H9 (cell line): ENCODE data around the gene WWC2. TPM values are rescaled to one million over a fixed set of nuclear protein-coding genes. Genes with fewer than 3 reads are reported as not detected.
A peak's percentile ranks its signal among the peaks of the same experiment; 100 is the strongest.

Experiments used
- DNase-seq: peaks from one replicate; pipeline ENCODE4 v3.0.0-alpha.2; 2017
- H2AFZ ChIP-seq: one replicate; pipeline ENCODE4 v1.6.1; 2013; ENCODE audit warnings: mild to moderate bottlenecking, low read length, control low read depth, moderate library complexity
- H2AK5ac ChIP-seq: 2 replicates; pipeline ENCODE4 v1.6.1; 2013; ENCODE audit warnings: low read length, control low read depth, mixed read lengths; ENCODE audit not compliant: insufficient read length
- H2BK120ac ChIP-seq: one replicate; pipeline ENCODE4 v1.6.1; 2013; ENCODE audit warnings: low read depth, mild to moderate bottlenecking, low read length, control low read depth, inconsistent platforms; ENCODE audit not compliant: poor library complexity, severe bottlenecking
- H2BK12ac ChIP-seq: 2 replicates; pipeline ENCODE4 v1.6.1; 2013; ENCODE audit warnings: low read length, control low read depth, mixed read lengths, low read depth; ENCODE audit not compliant: insufficient read length
- H2BK15ac ChIP-seq: 2 replicates; pipeline ENCODE4 v1.6.1; 2013; ENCODE audit warnings: low read depth, low read length, control low read depth
- H2BK20ac ChIP-seq: one replicate; pipeline ENCODE4 v1.6.1; 2013; ENCODE audit warnings: low read depth, mild to moderate bottlenecking, low read length, control low read depth, inconsistent platforms; ENCODE audit not compliant: poor library complexity, severe bottlenecking
- H2BK5ac ChIP-seq: 2 replicates; pipeline ENCODE4 v1.6.1; 2013; ENCODE audit warnings: low read length, control low read depth, mixed read lengths; ENCODE audit not compliant: insufficient read length
- H3K14ac ChIP-seq: 2 replicates; pipeline ENCODE4 v1.6.1; 2013; ENCODE audit warnings: low read length, control low read depth; ENCODE audit not compliant: insufficient read depth
- H3K18ac ChIP-seq: 2 replicates; pipeline ENCODE4 v1.6.1; 2013; ENCODE audit warnings: low read depth, mild to moderate bottlenecking, mixed read lengths, low read length, control low read depth; ENCODE audit not compliant: insufficient read length
- H3K23ac ChIP-seq: 2 replicates; pipeline ENCODE4 v1.6.1; 2013; ENCODE audit warnings: low read length, control low read depth, mixed read lengths, low read depth; ENCODE audit not compliant: insufficient read length
- H3K23me2 ChIP-seq: 2 replicates; pipeline ENCODE4 v1.6.1; 2013; ENCODE audit warnings: low read depth, mild to moderate bottlenecking, mixed read lengths, low read length, control low read depth; ENCODE audit not compliant: insufficient read length, poor library complexity, severe bottlenecking
- H3K27ac ChIP-seq: 2 replicates; pipeline ENCODE4 v1.5.1; 2013; ENCODE audit warnings: low read length, control low read depth, mixed read lengths, low read depth; ENCODE audit not compliant: insufficient read length
- H3K27me3 ChIP-seq: 2 replicates; pipeline ENCODE4 v1.6.1; 2013; ENCODE audit warnings: low read length, control low read depth, inconsistent platforms; ENCODE audit not compliant: insufficient read depth
- H3K4ac ChIP-seq: 2 replicates; pipeline ENCODE4 v1.6.1; 2013; ENCODE audit warnings: low read depth, mild to moderate bottlenecking, control low read depth, inconsistent platforms, low read length, moderate library complexity
- H3K4me1 ChIP-seq: 2 replicates; pipeline ENCODE4 v1.6.1; 2013; ENCODE audit warnings: low read length, control low read depth, inconsistent platforms; ENCODE audit not compliant: insufficient read depth
- H3K4me2 ChIP-seq: 2 replicates; pipeline ENCODE4 v1.6.1; 2013; ENCODE audit warnings: low read length, control low read depth, mixed read lengths; ENCODE audit not compliant: insufficient read length, insufficient read depth
- H3K56ac ChIP-seq: 2 replicates; pipeline ENCODE4 v1.6.1; 2013; ENCODE audit warnings: low read depth, mild to moderate bottlenecking, mixed read lengths, low read length, control low read depth; ENCODE audit not compliant: insufficient read length
- H3K79me1 ChIP-seq: 2 replicates; pipeline ENCODE4 v1.6.1; 2013; ENCODE audit warnings: low read depth, mild to moderate bottlenecking, moderate library complexity, low read length, control low read depth, inconsistent platforms; ENCODE audit not compliant: insufficient read depth, poor library complexity, severe bottlenecking
- H3K79me2 ChIP-seq: 2 replicates; pipeline ENCODE4 v1.6.1; 2013; ENCODE audit warnings: low read length, control low read depth, inconsistent platforms; ENCODE audit not compliant: insufficient read depth
- H3K9ac ChIP-seq: 2 replicates; pipeline ENCODE4 v1.6.1; 2013; ENCODE audit warnings: low read length, control low read depth, mixed read lengths; ENCODE audit not compliant: insufficient read length; ENCODE audit errors: extremely low read depth
- H3K9me3 ChIP-seq: one replicate; pipeline ENCODE4 v1.6.1; 2013; ENCODE audit warnings: low read depth, low read length, inconsistent platforms; ENCODE audit not compliant: control insufficient read depth
- H3T11ph ChIP-seq: one replicate; pipeline ENCODE4 v1.6.1; 2013; ENCODE audit warnings: mild to moderate bottlenecking, low read length, control low read depth, inconsistent platforms
- H4K20me1 ChIP-seq: one replicate; pipeline ENCODE4 v1.6.1; 2013; ENCODE audit not compliant: control insufficient read depth, insufficient read length, insufficient read depth
- H4K5ac ChIP-seq: 2 replicates; pipeline ENCODE4 v1.6.1; 2013; ENCODE audit warnings: low read depth, mild to moderate bottlenecking, mixed read lengths, low read length, control low read depth; ENCODE audit not compliant: insufficient read length
- H4K8ac ChIP-seq: replicated peaks from 2 replicates; pipeline ENCODE4 v1.6.1; 2013; ENCODE audit warnings: low read length, control low read depth, mixed read lengths, low read depth; ENCODE audit not compliant: insufficient read length
- H4K91ac ChIP-seq: 2 replicates; pipeline ENCODE4 v1.6.1; 2013; ENCODE audit warnings: low read depth, mild to moderate bottlenecking, moderate library complexity, mixed read lengths, low read length, control low read depth; ENCODE audit not compliant: insufficient read length
- H3K27ac Mint-ChIP-seq, 3 experiments: 2 replicates in 2 of 3; 3 replicates in 1 of 3; pipeline ENCODE4 v1.8.0; 2020 to 2021; ENCODE audit warnings: mixed read lengths in 3 of 3, mild to moderate bottlenecking in 1 of 3, moderate library complexity in 1 of 3
- H3K27me3 Mint-ChIP-seq: 2 replicates; pipeline ENCODE4 v1.8.0; 2021; ENCODE audit warnings: low read depth, mild to moderate bottlenecking, moderate library complexity, mixed read lengths
- H3K36me3 Mint-ChIP-seq, 3 experiments: 2 replicates in 2 of 3; 3 replicates in 1 of 3; pipeline ENCODE4 v1.8.0; 2020 to 2021; ENCODE audit warnings: low read depth in 3 of 3, mixed read lengths in 3 of 3; ENCODE audit not compliant: insufficient read depth in 1 of 3
- H3K4me1 Mint-ChIP-seq, 2 experiments: 2 replicates each; pipeline ENCODE4 v1.8.0; 2020; ENCODE audit warnings: mixed read lengths in 2 of 2
- H3K4me3 Mint-ChIP-seq, 2 experiments: 2 replicates in 1 of 2; 3 replicates in 1 of 2; pipeline ENCODE4 v1.8.0; 2020 to 2021; ENCODE audit warnings: mild to moderate bottlenecking in 2 of 2, mixed read lengths in 2 of 2, moderate library complexity in 1 of 2
- H3K9me3 Mint-ChIP-seq, 2 experiments: 2 replicates in 1 of 2; 3 replicates in 1 of 2; pipeline ENCODE4 v1.8.0; 2020; ENCODE audit warnings: mild to moderate bottlenecking in 2 of 2, mixed read lengths in 2 of 2, moderate library complexity in 1 of 2
- WGBS: extraction: QIAGEN DNeasy Blood & Tissue Kit; methylation state at CpG from one replicate; pipeline ENCODE4 v1.1.7; 2013; ENCODE audit warnings: missing lambda C conversion rate, low lambda C conversion rate, mixed read lengths; ENCODE audit not compliant: insufficient read length; ENCODE audit errors: extremely low coverage; 5-methylcytosine and 5-hydroxymethylcytosine counted together
- total RNA-seq: library from RNA; stranded (reverse); gene quantifications from 2 replicates; pipeline ENCODE4 v1.2.1, GENCODE V29; 2021
- TF ChIP-seq, protein P1 (sequence below): fragments of 200-600 bp; sonication (generic); conservative IDR thresholded peaks from 3 replicates; pipeline ENCODE4 v1.8.0; 2021; ENCODE audit warnings: antibody characterized with exemption, mild to moderate bottlenecking

The WWC2 gene
- total RNA-seq, 1 experiment from 2014 or later = 106 TPM

DNA sequence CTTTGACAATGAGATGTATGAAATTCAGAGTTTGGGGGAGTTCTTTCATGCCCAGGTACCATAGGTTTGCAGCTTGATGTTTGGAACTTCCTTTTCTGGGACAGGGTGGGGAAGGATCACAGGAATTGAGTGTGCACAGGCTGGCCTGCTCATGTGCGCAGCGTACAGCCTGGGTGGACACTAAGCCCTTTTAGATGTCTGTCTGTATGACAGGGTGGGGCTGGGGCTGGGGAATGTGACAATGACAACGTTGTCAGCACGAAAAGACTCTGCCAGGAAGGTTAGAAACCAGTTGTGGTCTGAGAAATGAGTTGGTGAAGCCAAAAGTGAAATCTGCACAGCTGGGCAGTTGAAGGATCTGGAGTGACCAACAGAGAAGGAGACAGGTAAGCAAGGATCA, 47.4 kb downstream of the WWC2 start:
- Histone ChIP-seq H3K56ac (no peak overlapping the region), H2AFZ (no peak overlapping the region), H3K4me2 (no peak overlapping the region), H3K4ac (no peak overlapping the region), H2BK15ac (no peak overlapping the region), H4K5ac (no peak overlapping the region), H3K18ac (peak overlapping the region; percentile 50), H3K27ac (no peak overlapping the region), H3K79me2 (peaks cover 35% of the 10 kb centered on the region; the same call in 1 of the 2 replicates), H4K20me1 (no peaks in the 10 kb centered on the region), H3K4me1 (peaks cover 6% of the 10 kb centered on the region; the same call in 1 of the 2 replicates), H4K8ac (no peak overlapping the region), H3K79me1 (peaks cover 7% of the 10 kb centered on the region), H3K23ac (no peak overlapping the region), H3K27me3 (no peaks in the 10 kb centered on the region), H3T11ph (no peak overlapping the region), H3K23me2 (no peaks in the 10 kb centered on the region), H3K9me3 (no peaks in the 10 kb centered on the region), H2AK5ac (no peak overlapping the region), H4K91ac (no peak overlapping the region), H2BK5ac (no peak overlapping the region), H3K9ac (no peak overlapping the region), H3K14ac (no peak overlapping the region), H2BK12ac (no peak overlapping the region), H2BK120ac (no peak overlapping the region), H2BK20ac (no peak overlapping the region)
- no peaks in the 10 kb centered on the region for H3K27me3 Mint-ChIP-seq
- DNase-seq = no peak
- peaks cover 18 to 27% of the 10 kb centered on the region in 2 experiments for H3K4me1 Mint-ChIP-seq
- TF ChIP-seq, protein P1, sequence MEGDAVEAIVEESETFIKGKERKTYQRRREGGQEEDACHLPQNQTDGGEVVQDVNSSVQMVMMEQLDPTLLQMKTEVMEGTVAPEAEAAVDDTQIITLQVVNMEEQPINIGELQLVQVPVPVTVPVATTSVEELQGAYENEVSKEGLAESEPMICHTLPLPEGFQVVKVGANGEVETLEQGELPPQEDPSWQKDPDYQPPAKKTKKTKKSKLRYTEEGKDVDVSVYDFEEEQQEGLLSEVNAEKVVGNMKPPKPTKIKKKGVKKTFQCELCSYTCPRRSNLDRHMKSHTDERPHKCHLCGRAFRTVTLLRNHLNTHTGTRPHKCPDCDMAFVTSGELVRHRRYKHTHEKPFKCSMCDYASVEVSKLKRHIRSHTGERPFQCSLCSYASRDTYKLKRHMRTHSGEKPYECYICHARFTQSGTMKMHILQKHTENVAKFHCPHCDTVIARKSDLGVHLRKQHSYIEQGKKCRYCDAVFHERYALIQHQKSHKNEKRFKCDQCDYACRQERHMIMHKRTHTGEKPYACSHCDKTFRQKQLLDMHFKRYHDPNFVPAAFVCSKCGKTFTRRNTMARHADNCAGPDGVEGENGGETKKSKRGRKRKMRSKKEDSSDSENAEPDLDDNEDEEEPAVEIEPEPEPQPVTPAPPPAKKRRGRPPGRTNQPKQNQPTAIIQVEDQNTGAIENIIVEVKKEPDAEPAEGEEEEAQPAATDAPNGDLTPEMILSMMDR = no peak
- WGBS = no CpG with 5 or more reads among the region's 4 CpGs
- no peaks in the 10 kb centered on the region for H3K9me3 Mint-ChIP-seq
- H3K4me3 Mint-ChIP-seq = no peak overlapping the region; a peak in 1 of 5 replicates
- no peaks in the 10 kb centered on the region for H3K36me3 Mint-ChIP-seq
- H3K27ac Mint-ChIP-seq = peak overlapping the region; percentile 3 to 82 (median 47); a peak in 3 of 7 replicates
